Activated T-cell treated with anti-CD3 and anti-CD28 coated beads, Interleukin-2, amount 50 U/mL, for 24 hours (primary cell): Measurements from ENCODE around the gene SLC26A11.
"Not testable (repeated sequence)": the region's sequence is repeated elsewhere in the genome, so short reads cannot be mapped to it uniquely, and the experiment has no call there.

Experiments
- DNase-seq: peaks from one replicate; pipeline ENCODE4 v3.0.0-alpha.2; 2020
- H3K27ac Mint-ChIP-seq: 2 replicates; pipeline ENCODE4 v1.8.0; 2020; ENCODE audit warnings: mild to moderate bottlenecking, mixed read lengths
- H3K27me3 Mint-ChIP-seq: 2 replicates; pipeline ENCODE4 v1.8.0; 2020; ENCODE audit warnings: mixed read lengths
- H3K36me3 Mint-ChIP-seq: 2 replicates; pipeline ENCODE4 v1.8.0; 2020; ENCODE audit warnings: low read depth, mixed read lengths
- H3K4me1 Mint-ChIP-seq: 2 replicates; pipeline ENCODE4 v1.8.0; 2020; ENCODE audit warnings: low read depth, mixed read lengths
- H3K4me3 Mint-ChIP-seq: 2 replicates; pipeline ENCODE4 v1.8.0; 2020; ENCODE audit warnings: mild to moderate bottlenecking, moderate library complexity, mixed read lengths
- H3K9me3 Mint-ChIP-seq: 2 replicates; pipeline ENCODE4 v1.8.0; 2020; ENCODE audit warnings: mixed read lengths

The SLC26A11 gene

GRCh38 chr17:80263253-80264204, 43.3 kb downstream of the SLC26A11 start:
- H3K36me3 Mint-ChIP-seq = peaks cover 8% of the 10 kb centered on the region
- H3K4me1 Mint-ChIP-seq = peaks cover 59% of the 10 kb centered on the region
- DNase-seq = peak; percentile 88
- peak overlapping the region; percentile 95 for H3K4me3 Mint-ChIP-seq
- H3K9me3 Mint-ChIP-seq = no peaks in the 10 kb centered on the region
- no peaks in the 10 kb centered on the region for H3K27me3 Mint-ChIP-seq
- H3K27ac Mint-ChIP-seq = peak overlapping the region; percentile 97

- H3K27ac Mint-ChIP-seq = peak overlapping the region; percentile 97
- peak; percentile 81 for DNase-seq
- peaks cover 50% of the 10 kb centered on the region for H3K4me1 Mint-ChIP-seq
- no peaks in the 10 kb centered on the region for H3K27me3 Mint-ChIP-seq
- no peaks in the 10 kb centered on the region for H3K9me3 Mint-ChIP-seq
- H3K36me3 Mint-ChIP-seq = peaks cover 8% of the 10 kb centered on the region
- peak overlapping the region; percentile 95 for H3K4me3 Mint-ChIP-seq
Measured at GRCh38 chr17:80264205-80265075, 44.2 kb downstream of the SLC26A11 start.

DNA sequence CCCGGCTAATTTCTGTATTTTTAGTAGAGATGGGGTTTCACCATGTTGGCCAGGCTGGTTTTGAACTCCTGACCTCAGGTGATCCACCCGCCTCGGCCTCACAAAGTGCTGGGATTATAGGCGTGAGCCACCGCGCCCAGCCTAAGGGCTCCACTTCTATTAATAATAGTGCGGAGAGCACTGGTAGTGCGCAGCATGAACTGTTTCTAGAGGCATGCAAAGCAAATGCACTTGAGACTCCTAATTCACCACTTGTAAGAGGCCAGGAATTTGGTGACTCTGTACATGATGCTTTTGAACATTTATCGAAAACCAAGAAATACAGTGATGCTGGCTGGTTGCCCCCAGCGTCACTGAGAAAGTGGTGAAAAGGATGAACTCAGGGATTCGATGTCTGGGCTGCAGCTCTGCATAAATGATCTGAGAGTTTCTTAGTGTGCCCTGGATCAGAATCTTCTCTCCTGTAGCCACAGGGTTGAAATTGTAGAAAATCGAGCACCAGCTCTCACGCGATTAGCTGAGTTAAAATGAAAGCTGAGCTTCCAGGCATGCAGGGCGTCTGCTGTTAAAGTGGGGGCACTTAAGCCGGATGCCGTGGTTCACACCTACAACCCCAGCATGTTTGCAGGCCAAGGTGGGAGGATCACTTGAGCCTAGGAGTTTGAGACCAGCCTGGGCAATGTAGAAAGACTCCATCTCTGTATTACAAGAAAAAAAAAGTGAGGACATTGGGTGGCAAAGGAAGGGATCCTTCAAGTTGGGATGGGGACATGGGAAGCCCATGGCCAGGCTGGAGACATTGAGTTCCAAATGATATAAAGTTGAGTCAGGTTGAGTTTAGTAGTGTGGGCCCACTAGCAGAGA, 45.2 kb downstream of the SLC26A11 start:
- DNase-seq = peak; percentile 80
- no peaks in the 10 kb centered on the region for H3K9me3 Mint-ChIP-seq
- H3K27me3 Mint-ChIP-seq = no peaks in the 10 kb centered on the region

GRCh38 chr17:80267391-80267790, 47.2 kb downstream of the SLC26A11 start:
- no peak for DNase-seq
- Mint-ChIP-seq H3K4me3 (peak overlapping the region; percentile 95), H3K36me3 (peaks cover 3% of the 10 kb centered on the region), H3K27ac (no peak overlapping the region), H3K27me3 (no peaks in the 10 kb centered on the region), H3K9me3 (no peaks in the 10 kb centered on the region), H3K4me1 (peaks cover 42% of the 10 kb centered on the region)

More for the DNA sequence above, 45.2 kb downstream of the SLC26A11 start:
- peak overlapping the region; percentile 97 for H3K27ac Mint-ChIP-seq
- peaks cover 8% of the 10 kb centered on the region for H3K36me3 Mint-ChIP-seq
- H3K4me3 Mint-ChIP-seq = peak overlapping the region; percentile 95
- peaks cover 45% of the 10 kb centered on the region for H3K4me1 Mint-ChIP-seq

DNA sequence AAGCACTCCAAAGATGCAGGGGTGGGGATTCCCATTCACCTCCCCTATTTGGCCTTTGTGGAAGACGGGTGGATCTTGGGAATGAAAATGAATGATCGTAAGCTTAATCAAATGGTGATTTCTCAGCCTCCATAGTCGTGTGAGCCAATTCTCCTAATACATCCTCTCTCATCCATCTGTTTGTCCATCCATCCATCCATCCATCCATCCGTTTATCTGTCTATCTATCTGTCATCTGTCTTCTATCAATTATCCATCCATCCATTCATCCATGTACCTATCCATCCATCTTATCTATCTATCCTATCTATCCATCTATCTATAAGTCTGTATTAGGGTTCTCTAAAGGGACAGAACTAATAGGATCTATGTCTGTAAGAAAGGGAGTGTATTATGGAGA, 48.2 kb downstream of the SLC26A11 start:
- H3K36me3 Mint-ChIP-seq = peaks cover 13% of the 10 kb centered on the region
- no peak overlapping the region for H3K4me3 Mint-ChIP-seq
- peaks cover 41% of the 10 kb centered on the region for H3K4me1 Mint-ChIP-seq
- H3K27ac Mint-ChIP-seq = no peak overlapping the region
- no peaks in the 10 kb centered on the region for H3K9me3 Mint-ChIP-seq
- H3K27me3 Mint-ChIP-seq = no peaks in the 10 kb centered on the region
- DNase-seq = no peak

DNA sequence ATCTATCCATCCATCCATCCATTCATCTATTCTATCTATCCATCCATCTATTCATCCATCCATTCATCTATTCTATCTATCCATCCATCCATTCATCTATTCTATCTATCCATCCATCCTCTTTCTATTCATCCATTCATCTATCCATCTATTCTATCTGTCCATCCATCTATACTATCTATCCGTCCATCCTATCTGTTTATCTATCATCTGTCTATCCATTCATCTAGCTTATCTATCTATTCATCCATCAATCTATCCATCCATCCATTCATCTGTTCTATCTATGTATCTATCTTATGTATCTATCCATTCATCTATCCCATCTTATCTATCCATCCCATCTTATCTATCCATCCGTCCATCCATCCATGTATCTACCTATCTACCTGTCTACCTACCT, 49.2 kb downstream of the SLC26A11 start:
- no peak overlapping the region for H3K4me3 Mint-ChIP-seq
- peaks cover 23% of the 10 kb centered on the region for H3K36me3 Mint-ChIP-seq
- no peak overlapping the region for H3K27ac Mint-ChIP-seq
- peaks cover 47% of the 10 kb centered on the region for H3K4me1 Mint-ChIP-seq
- H3K9me3 Mint-ChIP-seq = no peaks in the 10 kb centered on the region
- no peaks in the 10 kb centered on the region for H3K27me3 Mint-ChIP-seq
- DNase-seq = no peak

DNA sequence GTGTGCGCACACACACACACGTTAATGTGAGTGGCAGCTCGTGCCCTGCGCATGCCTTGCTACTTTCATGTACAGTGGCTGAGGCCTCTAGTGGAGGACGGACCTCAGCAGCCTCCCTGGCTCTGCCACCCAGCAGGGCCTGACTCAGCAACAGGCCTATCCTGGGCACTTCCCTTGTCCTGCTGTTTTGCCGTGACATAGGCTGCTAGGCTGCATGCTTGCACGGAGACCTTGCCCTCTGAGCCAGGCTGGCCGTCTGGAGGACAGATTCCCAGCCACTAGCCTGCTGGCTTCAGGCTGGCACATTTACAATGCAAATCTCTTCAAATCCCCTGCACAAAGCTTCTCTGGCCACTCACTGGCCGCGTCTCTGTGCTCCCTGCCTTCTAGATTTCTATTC, 49.9 kb downstream of the SLC26A11 start:
- Mint-ChIP-seq H3K4me3 (no peak overlapping the region), H3K27ac (no peak overlapping the region), H3K27me3 (no peaks in the 10 kb centered on the region), H3K9me3 (no peaks in the 10 kb centered on the region), H3K36me3 (peaks cover 26% of the 10 kb centered on the region), H3K4me1 (peaks cover 46% of the 10 kb centered on the region)
- DNase-seq = no peak

GRCh38 chr17:80270836-80271235, 50.6 kb downstream of the SLC26A11 start:
- peaks cover 42% of the 10 kb centered on the region for H3K4me1 Mint-ChIP-seq
- no peak overlapping the region for H3K27ac Mint-ChIP-seq
- H3K36me3 Mint-ChIP-seq = peaks cover 32% of the 10 kb centered on the region
- DNase-seq = peak; percentile 68
- H3K27me3 Mint-ChIP-seq = no peaks in the 10 kb centered on the region
- no peak overlapping the region for H3K4me3 Mint-ChIP-seq
- no peaks in the 10 kb centered on the region for H3K9me3 Mint-ChIP-seq

GRCh38 chr17:80272366-80272765, 52.1 kb downstream of the SLC26A11 start:
- no peak for DNase-seq
- peak overlapping the region; percentile 73 for H3K27ac Mint-ChIP-seq
- no peaks in the 10 kb centered on the region for H3K9me3 Mint-ChIP-seq
- H3K4me3 Mint-ChIP-seq = peak overlapping the region; percentile 25
- no peaks in the 10 kb centered on the region for H3K27me3 Mint-ChIP-seq
- peaks cover 41% of the 10 kb centered on the region for H3K36me3 Mint-ChIP-seq
- H3K4me1 Mint-ChIP-seq = peaks cover 39% of the 10 kb centered on the region

DNA sequence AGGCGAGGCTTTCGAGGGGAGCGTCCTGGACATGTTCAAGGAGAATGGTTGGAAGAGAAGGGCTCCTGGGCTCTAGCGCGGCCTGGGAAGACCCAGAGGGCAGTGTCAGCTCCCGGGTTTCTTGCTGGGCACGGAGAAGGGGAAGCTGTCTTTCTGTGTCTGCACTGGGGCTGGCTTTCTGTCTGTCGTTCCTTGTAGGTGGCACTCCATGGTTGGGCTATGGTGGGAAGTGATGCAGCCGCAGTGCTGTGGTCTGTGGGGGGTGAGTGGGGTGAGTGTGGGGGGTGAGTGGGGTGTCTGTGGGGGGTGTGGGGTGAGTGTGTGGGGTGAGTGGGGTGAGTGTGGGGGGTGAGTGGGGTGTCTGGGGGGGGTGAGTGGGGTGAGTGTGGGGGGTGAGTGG, 54.1 kb downstream of the SLC26A11 start:
- peaks cover 60% of the 10 kb centered on the region for H3K36me3 Mint-ChIP-seq

DNA sequence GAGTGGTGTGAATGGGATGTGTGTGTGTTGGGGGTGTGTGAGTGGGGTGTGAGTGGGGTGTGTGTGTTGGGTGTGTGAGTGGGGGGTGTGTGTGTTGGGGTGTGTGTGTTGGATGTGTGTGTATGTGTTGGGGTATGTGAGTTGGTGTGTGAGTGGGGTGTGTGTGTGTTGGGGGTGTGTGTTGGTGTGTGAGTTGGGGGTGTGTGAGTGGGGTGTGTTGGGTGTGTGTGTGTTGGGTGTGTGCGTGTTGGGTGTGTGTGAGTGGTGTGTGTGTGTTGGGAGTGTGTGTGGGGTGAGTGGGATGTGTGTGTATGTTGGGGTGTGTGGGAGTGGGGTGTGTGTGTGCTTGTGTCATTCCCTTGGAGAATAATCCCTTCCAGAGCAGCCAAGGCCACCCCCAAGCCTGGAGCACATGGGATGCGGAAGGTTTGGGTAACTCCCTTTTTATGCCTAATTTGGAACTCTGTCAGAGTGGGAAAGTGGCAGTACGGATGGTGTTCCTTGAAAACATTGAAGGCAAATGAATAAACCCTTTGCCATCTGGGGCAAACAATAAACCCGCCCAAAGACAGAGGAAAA, 54.7 kb downstream of the SLC26A11 start:
- peak overlapping the region; percentile 70 for H3K27ac Mint-ChIP-seq
- no peaks in the 10 kb centered on the region for H3K27me3 Mint-ChIP-seq
- no peak overlapping the region for H3K4me3 Mint-ChIP-seq
- peaks cover 46% of the 10 kb centered on the region for H3K4me1 Mint-ChIP-seq
- no peak for DNase-seq
- H3K9me3 Mint-ChIP-seq = no peaks in the 10 kb centered on the region
- H3K36me3 Mint-ChIP-seq = peaks cover 66% of the 10 kb centered on the region

More for the DNA sequence above, 54.1 kb downstream of the SLC26A11 start:
- Mint-ChIP-seq H3K4me3 (peak overlapping the region; percentile 57), H3K9me3 (no peaks in the 10 kb centered on the region), H3K27me3 (no peaks in the 10 kb centered on the region), H3K27ac (peak overlapping the region; percentile 93), H3K4me1 (peaks cover 43% of the 10 kb centered on the region)
- no peak for DNase-seq

DNA sequence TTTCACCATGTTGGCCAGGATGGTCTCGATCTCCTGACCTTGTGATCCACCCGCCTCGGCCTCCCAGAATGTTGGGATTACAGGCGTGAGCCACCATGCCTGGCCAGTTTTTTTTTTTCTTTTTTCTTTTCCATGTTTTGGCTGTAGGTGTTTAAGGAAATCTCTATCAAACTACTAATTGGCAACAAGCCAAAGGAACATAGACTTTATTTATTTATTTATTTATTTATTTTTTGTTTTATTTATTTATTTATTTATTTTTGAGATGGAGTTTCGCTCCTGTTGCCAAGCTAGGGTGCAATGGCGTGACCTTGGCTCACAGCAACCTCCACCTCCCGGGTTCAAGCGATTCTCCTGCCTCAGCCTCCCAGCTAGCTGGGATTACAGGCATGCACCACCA, 55.6 kb downstream of the SLC26A11 start:
- Mint-ChIP-seq H3K36me3 (peaks cover 75% of the 10 kb centered on the region), H3K4me1 (peaks cover 49% of the 10 kb centered on the region)
- not testable (repeated sequence) for H3K27ac Mint-ChIP-seq, H3K9me3 Mint-ChIP-seq, H3K4me3 Mint-ChIP-seq, DNase-seq, H3K27me3 Mint-ChIP-seq

DNA sequence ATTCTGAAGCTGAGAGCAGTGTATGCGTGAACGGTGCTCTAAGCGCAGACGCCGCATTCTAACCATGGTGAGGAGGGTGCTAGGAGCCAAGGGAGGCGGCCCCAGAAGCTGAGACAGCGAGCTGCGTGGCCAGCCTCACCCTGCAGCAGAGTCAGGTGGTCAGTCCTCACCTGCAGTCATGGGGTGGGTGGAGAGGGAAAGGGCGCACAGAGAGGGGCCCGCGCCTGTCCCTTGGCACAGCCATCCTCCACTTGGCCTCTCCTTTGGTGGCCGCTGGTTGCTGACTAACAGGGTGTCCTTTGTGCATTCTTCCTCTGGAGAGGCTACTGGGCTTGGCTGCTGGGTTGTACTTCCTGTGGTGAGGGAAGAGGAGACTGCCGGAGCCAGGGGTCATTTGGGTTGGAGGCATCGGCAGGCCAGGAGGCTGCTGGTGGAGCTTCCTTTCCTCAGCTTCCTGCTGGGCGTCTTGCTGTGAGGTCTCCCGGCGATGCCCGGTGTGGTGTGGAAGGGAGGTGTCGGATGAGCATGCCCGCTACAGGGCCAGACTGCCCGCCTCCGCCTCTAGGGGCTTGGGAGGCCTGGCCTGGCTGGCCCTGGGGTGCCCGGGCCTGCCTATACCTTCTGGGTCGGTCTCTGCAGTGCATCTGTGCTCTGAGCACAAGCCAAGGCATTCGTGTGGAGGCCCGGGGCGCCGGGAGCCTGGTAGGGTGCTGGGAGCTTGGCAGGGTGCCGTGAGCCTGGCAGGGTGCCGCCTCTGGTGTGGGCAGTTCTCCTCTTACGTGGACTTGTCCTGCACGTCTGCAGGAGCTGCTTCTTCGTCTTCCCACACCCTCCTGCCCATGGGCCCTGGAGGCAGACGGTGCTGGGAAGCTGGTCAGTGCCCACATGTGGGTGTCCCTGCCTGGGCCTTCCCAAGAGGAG, 57.8 kb downstream of the SLC26A11 start:
- no peaks in the 10 kb centered on the region for H3K27me3 Mint-ChIP-seq
- no peak for DNase-seq

More for the DNA sequence above, 57.8 kb downstream of the SLC26A11 start:
- Mint-ChIP-seq H3K9me3 (no peaks in the 10 kb centered on the region), H3K27ac (peak overlapping the region; percentile 80), H3K4me1 (peaks cover 38% of the 10 kb centered on the region), H3K4me3 (no peak overlapping the region), H3K36me3 (peaks cover 82% of the 10 kb centered on the region)
